IMR-90 (cell line): ENCODE results near the gene GABARAPL2. TPM values are rescaled to one million over a fixed set of nuclear protein-coding genes. Genes with fewer than 3 reads are reported as not detected.

Experiments
- ATAC-seq: fragments of 200-7000 bp; cut with Tn5 transposase; 2 replicates; pipeline ENCODE4 v1.9.1; 2020; ENCODE audit warnings: low read depth, mild to moderate bottlenecking, moderate library complexity
- BruUV-seq: library from RNA; stranded (reverse); fragments of 400-500 nt; replicated peaks from 2 replicates; lab custom pipeline; 2021; lab: Mats Ljungman, UMichigan
- CTCF ChIA-PET: fragments of 300-600 bp; formaldehyde crosslinking; extraction: SDS; loops from one replicate; lab custom pipeline; 2021; ENCODE audit warnings: antibody characterized with exemption; lab: Yijun Ruan, JAX
- POLR2A ChIA-PET: fragments of 300-600 bp; sonication (Branson Sonifier 250); formaldehyde crosslinking; loops from one replicate; lab custom pipeline; 2022; ENCODE audit warnings: antibody characterized with exemption; ENCODE audit not compliant: unreplicated experiment; lab: Charles Lee
- DNase-seq: peaks from one replicate; pipeline ENCODE4 v3.0.0; 2013
- H2AFZ ChIP-seq: replicated peaks from 2 replicates; pipeline ENCODE3; 2013; ENCODE audit warnings: low read length, mild to moderate bottlenecking; ENCODE audit not compliant: poor library complexity
- H2AK5ac ChIP-seq: 2 replicates; pipeline ENCODE4 v1.6.1; 2013; ENCODE audit warnings: low read depth, low read length, inconsistent platforms
- H2AK9ac ChIP-seq: replicated peaks from 2 replicates; pipeline ENCODE3; 2013; ENCODE audit warnings: mild to moderate bottlenecking, low read depth, low read length, moderate library complexity; ENCODE audit not compliant: poor library complexity
- H2BK120ac ChIP-seq: 2 replicates; pipeline ENCODE4 v1.6.1; 2013; ENCODE audit warnings: low read depth, low read length, inconsistent platforms
- H2BK15ac ChIP-seq: 3 replicates; pipeline ENCODE4 v1.6.1; 2013; ENCODE audit warnings: low read depth, low read length, inconsistent platforms
- H2BK20ac ChIP-seq: 2 replicates; pipeline ENCODE4 v1.6.1; 2013; ENCODE audit warnings: low read depth, mild to moderate bottlenecking, inconsistent platforms, low read length, moderate library complexity
- H2BK5ac ChIP-seq: 2 replicates; pipeline ENCODE4 v1.6.1; 2013; ENCODE audit warnings: mild to moderate bottlenecking, low read depth, low read length, inconsistent platforms; ENCODE audit not compliant: poor library complexity, severe bottlenecking
- H3K14ac ChIP-seq: replicated peaks from 2 replicates; pipeline ENCODE4 v1.6.1; 2013; ENCODE audit warnings: low read depth, low read length, inconsistent platforms
- H3K18ac ChIP-seq: 2 replicates; pipeline ENCODE4 v1.6.1; 2013; ENCODE audit warnings: low read depth, low read length, control low read depth
- H3K23ac ChIP-seq: 2 replicates; pipeline ENCODE4 v1.6.1; 2013; ENCODE audit warnings: low read depth, low read length, inconsistent platforms
- H3K27ac ChIP-seq: 2 replicates; pipeline ENCODE4 v1.5.1; 2013; ENCODE audit warnings: mild to moderate bottlenecking, control low read depth, low read length; ENCODE audit not compliant: insufficient read depth
- H3K27me3 ChIP-seq: 2 replicates; pipeline ENCODE4 v1.6.1; 2013; ENCODE audit warnings: low read length; ENCODE audit not compliant: control insufficient read depth, insufficient read depth
- H3K36me3 ChIP-seq: 2 replicates; pipeline ENCODE4 v1.6.1; 2013; ENCODE audit warnings: low read length, mixed read lengths; ENCODE audit not compliant: control insufficient read depth, insufficient read depth
- H3K4ac ChIP-seq: 2 replicates; pipeline ENCODE4 v1.6.1; 2013; ENCODE audit warnings: low read depth, low read length, inconsistent platforms
- H3K4me1 ChIP-seq: 2 replicates; pipeline ENCODE4 v1.6.1; 2013; ENCODE audit warnings: low read length, mixed read lengths; ENCODE audit not compliant: control insufficient read depth, insufficient read depth
- H3K4me2 ChIP-seq: 2 replicates; pipeline ENCODE4 v1.6.1; 2013; ENCODE audit warnings: low read depth, mild to moderate bottlenecking, control low read depth, low read length, moderate library complexity
- H3K4me3 ChIP-seq: 2 replicates; pipeline ENCODE4 v1.5.1; 2013; ENCODE audit warnings: low read depth, mild to moderate bottlenecking, control low read depth, low read length, moderate library complexity; ENCODE audit not compliant: insufficient read depth
- H3K56ac ChIP-seq: 2 replicates; pipeline ENCODE4 v1.6.1; 2013; ENCODE audit warnings: low read length, inconsistent platforms; ENCODE audit not compliant: insufficient read depth; ENCODE audit errors: extremely low read depth
- H3K79me1 ChIP-seq, 2 experiments: 2 replicates each; pipeline ENCODE4 v1.6.1; 2013; ENCODE audit warnings: low read length in 2 of 2, inconsistent platforms in 1 of 2, low read depth in 1 of 2
- H3K9ac ChIP-seq: 2 replicates; pipeline ENCODE4 v1.6.1; 2013; ENCODE audit warnings: low read depth, low read length, control low read depth
- H3K9me1 ChIP-seq: 2 replicates; pipeline ENCODE4 v1.6.1; 2013; ENCODE audit warnings: low read length, inconsistent platforms; ENCODE audit not compliant: insufficient read depth
- H3K9me3 ChIP-seq: 2 replicates; pipeline ENCODE4 v1.6.1; 2013; ENCODE audit warnings: low read length; ENCODE audit not compliant: control insufficient read depth, insufficient read depth
- H4K20me1 ChIP-seq: 2 replicates; pipeline ENCODE4 v1.6.1; 2013; ENCODE audit warnings: low read length, inconsistent platforms; ENCODE audit not compliant: insufficient read depth
- H4K5ac ChIP-seq: 2 replicates; pipeline ENCODE4 v1.6.1; 2013; ENCODE audit warnings: mild to moderate bottlenecking, low read depth, low read length, control low read depth
- H4K8ac ChIP-seq, 2 experiments: 2 replicates each; pipeline ENCODE4 v1.6.1; 2013; ENCODE audit warnings: low read depth in 2 of 2, low read length in 2 of 2, control low read depth in 1 of 2, inconsistent platforms in 1 of 2
- H4K91ac ChIP-seq: 2 replicates; pipeline ENCODE4 v1.6.1; 2013; ENCODE audit warnings: low read depth, low read length, inconsistent platforms; ENCODE audit not compliant: insufficient read depth
- CEBPB ChIP-seq: IDR thresholded peaks from 2 replicates; pipeline ENCODE4 v1.6.1; 2012; ENCODE audit warnings: low read depth, low read length, improper control_type of control experiment
- POLR2A ChIP-seq: IDR thresholded peaks from 2 replicates; pipeline ENCODE4 v1.6.1; 2012; ENCODE audit warnings: mild to moderate bottlenecking, low read depth, low read length
- WGBS, 2 experiments: methylation state at CpG; one replicate each; pipeline versions ENCODE4 v1.1.5 to v1.1.7; 2013; ENCODE audit warnings: missing lambda C conversion rate in 2 of 2; ENCODE audit not compliant: insufficient read length in 1 of 2; ENCODE audit errors: extremely low coverage in 2 of 2; 5-methylcytosine and 5-hydroxymethylcytosine counted together
- dilution Hi-C: fragments of 300-500 bp; cut with HindIII; formaldehyde crosslinking; loops from one replicate; pipeline ENCODE4 v1.14.3; 2018; ENCODE audit warnings: low sequenced_read_pairs; ENCODE audit not compliant: unreplicated experiment
- in situ Hi-C: fragments of 300-500 bp; cut with MboI; formaldehyde crosslinking; loops from 3 replicates; pipeline ENCODE4 v1.14.3; 2019; ENCODE audit warnings: low sequenced_read_pairs, inconsistent platforms, mixed read lengths
- intact Hi-C: fragments of 100-400 bp; cut with micrococcal nuclease; formaldehyde crosslinking; loops from 2 replicates; pipeline ENCODE4 v1.10.0; 2022
- polyA plus RNA-seq, 3 experiments: library from polyadenylated mRNA; depleted of rRNA; stranded (reverse); fragments of >200 nt; gene quantifications; 2 replicates each; pipeline ENCODE4 v1.2.3, GENCODE V29; 2012; ENCODE audit warnings: low replicate concordance in 1 of 3
- total RNA-seq: library from RNA; depleted of rRNA; stranded (reverse); fragments of >200 nt; gene quantifications from 2 replicates; pipeline ENCODE4 v1.2.3, GENCODE V29; 2012

The GABARAPL2 gene
- total and polyA plus RNA-seq, 2 of the 4 experiments (the other 2 are of a cell fraction): 33.3 to 65.9 TPM

DNA sequence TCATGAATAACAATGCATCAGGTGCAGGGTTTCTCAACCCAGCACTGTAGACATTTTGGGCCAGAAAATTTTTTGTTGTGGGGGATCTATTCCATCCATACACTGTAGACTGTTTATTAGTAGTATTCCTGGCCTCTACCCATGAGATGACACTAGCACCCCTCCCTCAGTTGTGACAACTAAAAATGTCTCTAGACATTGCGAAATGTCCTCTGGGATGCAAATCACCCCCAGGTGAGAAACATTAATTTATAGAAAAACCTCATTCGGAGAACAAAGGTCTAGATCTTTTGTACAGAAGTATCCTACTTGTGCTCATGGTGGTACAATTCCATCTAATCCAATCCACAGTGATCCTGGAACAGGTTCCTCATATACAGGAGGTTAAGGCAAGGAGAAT is 52.6 kb downstream of the GABARAPL2 start:
- DNase-seq (no peak), ATAC-seq (no peak)
- Histone ChIP-seq H4K8ac (no peak overlapping the region), H2AK9ac (no peak overlapping the region), H4K5ac (no peak overlapping the region), H4K91ac (no peak overlapping the region), H3K18ac (no peak overlapping the region), H2BK20ac (no peak overlapping the region), H2AK5ac (no peak overlapping the region), H3K9me3 (no peaks in the 10 kb centered on the region), H3K27me3 (no peaks in the 10 kb centered on the region), H2BK5ac (no peak overlapping the region), H3K27ac (no peak overlapping the region), H2AFZ (no peak overlapping the region), H2BK15ac (no peak overlapping the region), H3K79me1 (peaks cover 21 to 23% of the 10 kb centered on the region in 2 experiments), H2BK120ac (no peak overlapping the region), H3K4me2 (no peak overlapping the region), H3K4ac (no peak overlapping the region), H3K4me1 (peaks cover 5% of the 10 kb centered on the region), H3K9me1 (no peaks in the 10 kb centered on the region; the same call in 1 of the 2 replicates), H3K23ac (no peak overlapping the region), H3K56ac (no peak overlapping the region), H3K14ac (no peak overlapping the region), H3K9ac (no peak overlapping the region), H3K4me3 (no peak overlapping the region), H3K36me3 (peaks cover 29% of the 10 kb centered on the region), H4K20me1 (no peaks in the 10 kb centered on the region)
- dilution Hi-C loops: no loop called here
- no TSS peak for BruUV-seq
- TF ChIP-seq CEBPB: peak; percentile 64
- TF ChIP-seq POLR2A: no peak
- no CpG with 5 or more reads among the region's 2 CpGs for WGBS, 2 experiments
- POLR2A ChIA-PET: no interaction called here
- CTCF ChIA-PET: no interaction called here
- intact Hi-C loops: no loop called here
- in situ Hi-C loops: no loop called here
